Type B pancreatic cell (in vitro differentiated cells): ENCODE data around the gene CFAP107. TPM values are rescaled to one million over a fixed set of nuclear protein-coding genes. Genes with fewer than 3 reads are reported as not detected.
A peak's percentile ranks its signal among the peaks of the same experiment; 100 is the strongest.
"Not testable (repeated sequence)": the region's sequence is repeated elsewhere in the genome, so short reads cannot be mapped to it uniquely, and the experiment has no call there.

ENCODE experiments used
- DNase-seq: peaks from one replicate; pipeline ENCODE4 v3.0.0; 2021; ENCODE audit warnings: mixed read lengths; ENCODE audit not compliant: unreplicated experiment; ENCODE audit errors: extremely low spot score
- H3K27ac Mint-ChIP-seq: 2 replicates; pipeline ENCODE4 v1.8.0; 2021; ENCODE audit warnings: mild to moderate bottlenecking, mixed read lengths
- H3K27me3 Mint-ChIP-seq: 2 replicates; pipeline ENCODE4 v1.8.0; 2021; ENCODE audit warnings: mixed read lengths
- H3K36me3 Mint-ChIP-seq: 2 replicates; pipeline ENCODE4 v1.8.0; 2021; ENCODE audit warnings: mixed read lengths
- H3K4me1 Mint-ChIP-seq: one replicate; pipeline ENCODE4 v1.8.0; 2021; ENCODE audit warnings: mixed read lengths; ENCODE audit not compliant: unreplicated experiment
- H3K4me3 Mint-ChIP-seq: 2 replicates; pipeline ENCODE4 v1.8.0; 2021; ENCODE audit warnings: mild to moderate bottlenecking, mixed read lengths
- H3K9me3 Mint-ChIP-seq: 2 replicates; pipeline ENCODE4 v1.8.0; 2021; ENCODE audit warnings: mixed read lengths
- CTCF ChIP-seq: fragments of 200-600 bp; sonication (generic); conservative IDR thresholded peaks from 2 replicates; pipeline ENCODE4 v1.5.0; 2021; ENCODE audit warnings: antibody characterized with exemption, mild to moderate bottlenecking
- total RNA-seq: library from RNA; stranded (reverse); gene quantifications from 2 replicates; pipeline ENCODE4 v1.2.1, GENCODE V29; 2021; ENCODE audit warnings: low replicate concordance

CFAP107 gene
- total RNA-seq, 1 donor from 2014 or later, result 2.7 TPM

DNA sequence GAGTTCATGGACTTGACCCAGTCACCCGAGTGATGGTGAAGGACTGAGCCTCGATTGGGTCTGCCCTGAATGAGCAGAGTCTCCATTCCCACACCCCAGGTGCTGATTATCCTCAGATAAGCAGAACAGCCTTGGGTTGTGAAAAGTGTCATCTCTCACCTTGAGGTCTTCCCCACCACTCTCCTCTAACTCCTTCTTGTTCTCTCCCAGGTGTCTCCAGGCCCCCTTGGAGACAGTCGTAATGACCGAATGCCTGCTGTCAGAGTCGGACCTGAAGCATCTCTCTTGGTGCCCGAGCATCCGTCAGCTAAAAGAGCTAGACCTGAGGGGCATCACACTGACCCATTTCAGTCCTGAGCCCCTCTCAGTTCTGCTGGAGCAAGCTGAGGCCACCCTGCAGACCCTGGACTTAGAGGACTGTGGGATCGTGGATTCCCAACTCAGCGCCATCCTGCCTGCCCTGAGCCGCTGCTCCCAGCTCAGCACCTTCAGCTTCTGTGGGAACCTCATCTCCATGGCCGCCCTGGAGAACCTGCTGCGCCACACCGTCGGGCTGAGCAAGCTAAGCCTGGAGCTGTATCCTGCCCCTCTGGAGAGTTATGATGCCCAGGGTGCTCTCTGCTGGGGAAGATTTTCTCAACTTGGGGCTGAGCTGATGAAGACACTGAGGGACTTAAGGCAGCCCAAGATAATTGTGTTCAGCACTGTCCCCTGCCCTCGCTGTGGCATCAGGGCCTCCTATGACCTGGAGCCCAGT lies 31.0 kb downstream of the CFAP107 start:
- no peak overlapping the region for H3K4me3 Mint-ChIP-seq
- H3K4me1 Mint-ChIP-seq, result no peaks in the 10 kb centered on the region
- no peaks in the 10 kb centered on the region for H3K9me3 Mint-ChIP-seq
- no peak overlapping the region for H3K27ac Mint-ChIP-seq
- DNase-seq, result no peak
- H3K36me3 Mint-ChIP-seq, result no peaks in the 10 kb centered on the region
- no peak for TF ChIP-seq CTCF
- H3K27me3 Mint-ChIP-seq, result peaks cover 36% of the 10 kb centered on the region

GRCh38 chr1:12778061-12778460 lies 32.1 kb downstream of the CFAP107 start:
- Mint-ChIP-seq H3K27me3 (peaks cover 28% of the 10 kb centered on the region), H3K4me1 (no peaks in the 10 kb centered on the region), H3K4me3 (no peak overlapping the region), H3K36me3 (no peaks in the 10 kb centered on the region), H3K27ac (no peak overlapping the region), H3K9me3 (no peaks in the 10 kb centered on the region)
- TF ChIP-seq CTCF, result no peak
- DNase-seq, result no peak

DNA sequence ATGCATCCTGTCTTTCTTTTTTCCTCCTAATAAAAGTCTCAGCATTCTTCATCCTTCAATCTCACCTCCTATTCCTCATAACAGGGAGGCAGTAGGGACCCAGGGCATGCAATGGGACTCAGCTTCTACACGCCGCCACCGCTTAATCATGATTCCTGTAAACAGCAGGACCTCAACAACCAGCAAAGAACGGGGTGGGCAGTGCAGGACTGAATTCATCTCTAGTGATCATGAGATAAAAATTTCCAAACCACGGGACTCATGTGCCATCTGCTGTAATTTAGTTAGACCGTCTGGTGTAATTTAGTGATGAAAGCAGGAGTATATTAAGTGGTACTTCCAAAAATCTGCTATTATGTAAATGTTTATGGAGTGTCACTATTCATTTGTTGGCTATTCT lies 32.9 kb downstream of the CFAP107 start:
- TF ChIP-seq CTCF, result no peak
- no peak overlapping the region for H3K4me3 Mint-ChIP-seq
- H3K27me3 Mint-ChIP-seq, result peaks cover 26% of the 10 kb centered on the region
- no peaks in the 10 kb centered on the region for H3K4me1 Mint-ChIP-seq
- H3K27ac Mint-ChIP-seq, result no peak overlapping the region
- no peaks in the 10 kb centered on the region for H3K9me3 Mint-ChIP-seq
- no peaks in the 10 kb centered on the region for H3K36me3 Mint-ChIP-seq
- no peak for DNase-seq

DNA sequence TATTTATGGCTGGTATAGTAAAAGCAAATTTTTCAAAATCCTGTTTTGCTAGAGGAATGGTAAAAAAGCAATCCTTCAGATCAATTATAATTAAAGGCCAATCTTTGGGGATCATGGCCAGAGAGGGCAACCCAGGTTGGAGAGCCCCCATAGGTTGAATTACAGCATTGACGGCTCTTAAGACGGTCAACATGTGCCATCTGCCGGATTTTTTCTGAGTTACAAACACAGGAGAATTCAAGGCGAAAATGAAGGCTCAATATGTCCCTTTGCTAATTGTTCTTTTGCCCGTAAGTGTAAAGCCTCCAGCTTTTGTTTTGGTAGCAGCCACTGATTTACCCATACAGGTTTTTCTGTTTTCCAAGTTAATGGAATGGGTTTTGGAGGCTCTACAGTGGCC lies 35.5 kb downstream of the CFAP107 start:
- peak; percentile 45 for TF ChIP-seq CTCF
- not testable (repeated sequence) for H3K4me1 Mint-ChIP-seq, DNase-seq, H3K27ac Mint-ChIP-seq, H3K9me3 Mint-ChIP-seq, H3K36me3 Mint-ChIP-seq, H3K4me3 Mint-ChIP-seq
- peaks cover 20% of the 10 kb centered on the region for H3K27me3 Mint-ChIP-seq

DNA sequence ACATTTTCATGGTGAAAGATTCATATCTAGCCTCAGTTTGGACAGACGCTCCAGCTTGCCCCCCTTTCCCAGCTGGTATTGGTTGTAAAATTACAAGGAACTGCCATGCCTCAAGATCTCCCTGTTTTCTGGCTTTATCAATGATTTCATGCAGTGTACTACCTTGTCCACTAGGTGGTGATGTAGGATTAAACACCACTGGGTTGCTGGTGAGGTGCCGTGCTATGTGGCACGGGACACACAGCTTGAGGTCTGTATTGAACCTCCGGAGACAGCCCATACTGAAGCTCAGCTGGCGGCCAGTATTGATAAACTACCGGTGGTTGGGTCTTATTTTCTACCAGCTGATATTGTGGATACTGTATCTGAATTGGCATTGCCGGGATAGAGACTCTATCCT lies 37.8 kb downstream of the CFAP107 start:
- H3K36me3 Mint-ChIP-seq, H3K4me1 Mint-ChIP-seq, H3K4me3 Mint-ChIP-seq, DNase-seq, H3K27ac Mint-ChIP-seq, H3K9me3 Mint-ChIP-seq: not testable (repeated sequence)
- peak; percentile 56 for TF ChIP-seq CTCF
- H3K27me3 Mint-ChIP-seq, result peaks cover 10% of the 10 kb centered on the region

GRCh38 chr1:12784729-12785128 lies 38.7 kb downstream of the CFAP107 start:
- not testable (repeated sequence) for H3K36me3 Mint-ChIP-seq, H3K4me3 Mint-ChIP-seq, H3K27me3 Mint-ChIP-seq, H3K4me1 Mint-ChIP-seq, H3K27ac Mint-ChIP-seq, DNase-seq, H3K9me3 Mint-ChIP-seq

GRCh38 chr1:12791097-12791496 lies 45.1 kb downstream of the CFAP107 start, which contains the start of gene PRAMEF1:
Gene PRAMEF1, plus strand, starts transcription at chr1:12791397. Its CDS starts 1,831 bp downstream, at chr1:12793228.
- not testable (repeated sequence) for DNase-seq, H3K9me3 Mint-ChIP-seq, H3K27ac Mint-ChIP-seq, H3K27me3 Mint-ChIP-seq, H3K4me3 Mint-ChIP-seq, H3K4me1 Mint-ChIP-seq, H3K36me3 Mint-ChIP-seq
